ENCODE measurements around the gene MAML2.

The MAML2 gene

GRCh38 chr11:96242971-96243647 is 99.9 kb downstream of the MAML2 start:
- Histone ChIP-seq H3K27ac (replicated peaks) (peak overlapping the region; percentile 67), H3K27me3 (ENCODE audit: insufficient read depth, poor library complexity, severe bottlenecking) (no peaks in the 10 kb centered on the region), H3K4me3 (replicated peaks; ENCODE audit: insufficient read depth, low read length) (peak overlapping the region; percentile 35)
- TF ChIP-seq GABPA (IDR thresholded peaks at IDR 0.05; ENCODE audit: low read depth) (no peak), POLR2AphosphoS5 (IDR thresholded peaks at IDR 0.05; ENCODE audit: low read depth) (peak; percentile 66), REST (IDR thresholded peaks at IDR 0.05; ENCODE audit: insufficient replicate concordance, low read depth) (no peak), CTCF (IDR thresholded peaks at IDR 0.05; ENCODE audit: insufficient read depth, low read length) (no peak), SPI1 (IDR thresholded peaks at IDR 0.05; ENCODE audit: borderline replicate concordance, low read depth) (peak; percentile 50; the same call in 1 of the 2 replicates)
- peak; percentile 89 to 96 for DNase-seq (ENCODE audit: low read depth in 1 of 2, low spot score in 1 of 2)

GRCh38 chr11:96242191-96242847 is 100.7 kb downstream of the MAML2 start:
- TF ChIP-seq REST (IDR thresholded peaks at IDR 0.05; ENCODE audit: insufficient replicate concordance, low read depth) (no peak), SPI1 (IDR thresholded peaks at IDR 0.05; ENCODE audit: borderline replicate concordance, low read depth) (no peak), GABPA (IDR thresholded peaks at IDR 0.05; ENCODE audit: low read depth) (no peak), POLR2AphosphoS5 (IDR thresholded peaks at IDR 0.05; ENCODE audit: low read depth) (no peak), CTCF (IDR thresholded peaks at IDR 0.05; ENCODE audit: insufficient read depth, low read length) (no peak)
- Histone ChIP-seq H3K4me3 (replicated peaks; ENCODE audit: insufficient read depth, low read length) (no peak overlapping the region), H3K27me3 (ENCODE audit: insufficient read depth, poor library complexity, severe bottlenecking) (no peaks in the 10 kb centered on the region), H3K27ac (replicated peaks) (peak overlapping the region; percentile 67)
- no peak for DNase-seq (ENCODE audit: low read depth in 1 of 2, low spot score in 1 of 2)

GRCh38 chr11:96241331-96241841 is 101.6 kb downstream of the MAML2 start:
- H3K4me3 ChIP-seq (replicated peaks; ENCODE audit: insufficient read depth, low read length) = no peak overlapping the region
- TF ChIP-seq GABPA (IDR thresholded peaks at IDR 0.05; ENCODE audit: low read depth) (peak; percentile 62), REST (IDR thresholded peaks at IDR 0.05; ENCODE audit: insufficient replicate concordance, low read depth) (no peak), SPI1 (IDR thresholded peaks at IDR 0.05; ENCODE audit: borderline replicate concordance, low read depth) (peak; percentile 79; the same call in 1 of the 2 replicates)
- H3K27me3 ChIP-seq (ENCODE audit: insufficient read depth, poor library complexity, severe bottlenecking) = no peaks in the 10 kb centered on the region
- H3K27ac ChIP-seq (replicated peaks) = peak overlapping the region; percentile 67
- peak in 1 of 2 experiments; percentile 63 for DNase-seq (ENCODE audit: low read depth in 1 of 2, low spot score in 1 of 2)

Data from HL-60 (cell line).